Body of pancreas (tissue), 4 donors: ENCODE results near the gene SEPSECS. TPM values are rescaled to one million over a fixed set of nuclear protein-coding genes. Genes with fewer than 3 reads are reported as not detected.

Experiments used
- ATAC-seq: fragments of 150-250 bp; one replicate; pipeline ENCODE4 v1.9.1; 2016
- DNase-seq, 4 donors: peaks; one replicate each; pipeline ENCODE4 v3.0.0-alpha.2; 2019
- H3K27ac ChIP-seq, 4 donors: fragments of 200-600 bp; sonication (generic); 1 replicate in 3 of 4; 2 replicates in 1 of 4; pipeline versions ENCODE4 v1.5.1 to v1.6.1; 2016 to 2019; ENCODE audit warnings: mild to moderate bottlenecking in 1 of 4, mixed read lengths in 1 of 4, moderate library complexity in 1 of 4
- H3K27me3 ChIP-seq, 2 donors: fragments of 200-600 bp; sonication (generic); one replicate each; pipeline ENCODE4 v1.6.0; 2016; ENCODE audit warnings: mild to moderate bottlenecking in 1 of 2
- H3K36me3 ChIP-seq, 2 donors: fragments of 200-600 bp; sonication (generic); replicated peaks in 1 of 2; 2 replicates each; pipeline ENCODE4 v1.5.1; 2016; ENCODE audit warnings: low read depth in 2 of 2; ENCODE audit not compliant: insufficient read depth in 1 of 2
- H3K4me1 ChIP-seq: fragments of 200-600 bp; sonication (generic); one replicate; pipeline ENCODE4 v1.6.0; 2016
- H3K4me3 ChIP-seq, 2 donors: fragments of 200-600 bp; sonication (generic); 1 replicate in 1 of 2; 2 replicates in 1 of 2; pipeline ENCODE4 v1.5.1; 2016 to 2019
- H3K9me3 ChIP-seq, 3 donors: fragments of 200-600 bp; sonication (generic); 1 replicate in 2 of 3; 2 replicates in 1 of 3; pipeline ENCODE4 v1.5.1; 2016
- CTCF ChIP-seq, 7 experiments: fragments of 450-650 bp in 4 of 7; fragments of 200-600 bp in 3 of 7; sonication (generic) in 3 of 7; IDR thresholded peaks; one replicate each; pipeline ENCODE4 v1.5.1; 2016 to 2019; ENCODE audit warnings: antibody characterized with exemption in 7 of 7
- POLR2A ChIP-seq, 3 donors: fragments of 450-650 bp; IDR thresholded peaks; one replicate each; pipeline ENCODE4 v1.6.1; 2016; ENCODE audit warnings: antibody characterized with exemption in 3 of 3, mild to moderate bottlenecking in 2 of 3
- WGBS, 2 donors: methylation state at CpG; one replicate each; pipeline ENCODE4 v1.1.5; 2017; 5-methylcytosine and 5-hydroxymethylcytosine counted together
- intact Hi-C: fragments of 100-400 bp; cut with DNase I; formaldehyde crosslinking; loops from one replicate; pipeline ENCODE4 v1.15.1; 2023
- total RNA-seq, 2 donors: library from RNA; depleted of rRNA; stranded (reverse); fragments of >200 nt; gene quantifications; one replicate each; pipeline ENCODE4 v1.1.0, GENCODE V29; 2016

The SEPSECS gene
- total RNA-seq, 2 donors from 2014 or later: 7.9 to 8.8 TPM

GRCh38 chr4:25080571-25080970, 79.7 kb downstream of the SEPSECS start:
- no peak for DNase-seq
- TF ChIP-seq CTCF (IDR thresholded peaks at IDR 0.05): no peak
- no peak for TF ChIP-seq POLR2A (IDR thresholded peaks at IDR 0.05)
- intact Hi-C loops: no loop called here
- Histone ChIP-seq H3K27ac (peak overlapping the region in 1 of 4 donors; percentile 42), H3K9me3 (no peaks in the 10 kb centered on the region), H3K4me1 (peaks cover 25% of the 10 kb centered on the region), H3K4me3 (no peak overlapping the region), H3K36me3 (no peaks in the 10 kb centered on the region), H3K27me3 (no peaks in the 10 kb centered on the region)
- WGBS, 2 donors: 26 to 34% methylated on average over 1 of the region's 1 CpG
- no peak for ATAC-seq

GRCh38 chr4:25078523-25078922, 81.7 kb downstream of the SEPSECS start:
- intact Hi-C loops: no loop called here
- no peak for DNase-seq
- ATAC-seq: no peak
- Histone ChIP-seq H3K27me3 (no peaks in the 10 kb centered on the region), H3K27ac (no peak overlapping the region), H3K4me3 (no peak overlapping the region), H3K36me3 (no peaks in the 10 kb centered on the region), H3K9me3 (no peaks in the 10 kb centered on the region), H3K4me1 (peaks cover 25% of the 10 kb centered on the region)
- WGBS, 2 donors: 94 to 97% methylated on average over 4 of the region's 4 CpGs
- TF ChIP-seq CTCF (IDR thresholded peaks at IDR 0.05) (no peak), POLR2A (IDR thresholded peaks at IDR 0.05) (no peak)

GRCh38 chr4:25076625-25077398, 83.4 kb downstream of the SEPSECS start:
- intact Hi-C loops: no loop called here
- Histone ChIP-seq H3K4me1 (peaks cover 19% of the 10 kb centered on the region), H3K4me3 (no peak overlapping the region), H3K9me3 (no peaks in the 10 kb centered on the region), H3K27ac (peak overlapping the region in 1 of 4 donors; percentile 68), H3K27me3 (no peaks in the 10 kb centered on the region), H3K36me3 (no peaks in the 10 kb centered on the region)
- TF ChIP-seq CTCF (IDR thresholded peaks at IDR 0.05) (no peak), POLR2A (IDR thresholded peaks at IDR 0.05) (no peak)
- ATAC-seq: no peak
- whole genome bisulfite sequencing, 2 donors: 43 to 47% methylated on average over 3 of the region's 3 CpGs
- peak in 3 of 4 donors; percentile 22 to 62 (median 32) for DNase-seq

GRCh38 chr4:25075851-25076250, 84.4 kb downstream of the SEPSECS start:
- WGBS, 2 donors: 58 to 80% methylated on average over 4 of the region's 4 CpGs
- H3K27me3 ChIP-seq: no peaks in the 10 kb centered on the region
- DNase-seq (peak in 1 of 4 donors; percentile 41), ATAC-seq (no peak)
- peaks cover 15% of the 10 kb centered on the region for H3K4me1 ChIP-seq
- no peak overlapping the region for H3K4me3 ChIP-seq
- H3K9me3 ChIP-seq: no peaks in the 10 kb centered on the region
- intact Hi-C loops: no loop called here
- no peaks in the 10 kb centered on the region for H3K36me3 ChIP-seq
- TF ChIP-seq POLR2A (IDR thresholded peaks at IDR 0.05): no peak
- no peak for TF ChIP-seq CTCF (IDR thresholded peaks at IDR 0.05)
- H3K27ac ChIP-seq: peak overlapping the region in 1 of 4 donors; percentile 68

DNA sequence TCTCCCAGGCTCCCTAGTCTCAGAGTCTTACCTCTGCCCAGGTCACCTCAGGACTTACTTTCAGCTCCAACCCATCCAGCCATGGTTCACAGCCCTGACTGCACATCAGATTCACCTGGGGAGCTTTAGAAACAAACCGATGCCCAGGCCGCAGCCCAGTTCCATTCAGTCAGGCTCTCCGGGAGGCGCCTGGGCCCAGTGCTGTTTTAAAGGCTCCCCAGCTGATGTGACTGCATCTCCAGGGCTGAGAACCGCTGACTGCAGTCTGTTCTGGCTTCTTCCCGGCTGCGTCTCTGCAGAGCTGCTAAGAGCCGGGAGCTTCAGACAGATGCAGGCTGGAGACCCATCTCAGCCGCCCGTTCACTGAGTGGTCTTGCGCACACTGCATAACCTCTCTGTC, 85.1 kb downstream of the SEPSECS start:
- ATAC-seq (no peak), DNase-seq (peak in 1 of 4 donors; percentile 31)
- 94 to 97% methylated on average over 11 of the region's 11 CpGs for WGBS, 2 donors
- Histone ChIP-seq H3K4me3 (no peak overlapping the region), H3K27ac (peak overlapping the region in 1 of 4 donors; percentile 68), H3K27me3 (no peaks in the 10 kb centered on the region), H3K9me3 (no peaks in the 10 kb centered on the region), H3K36me3 (no peaks in the 10 kb centered on the region), H3K4me1 (peaks cover 11% of the 10 kb centered on the region)
- intact Hi-C loops: no loop called here
- TF ChIP-seq POLR2A (IDR thresholded peaks at IDR 0.05) (no peak), CTCF (IDR thresholded peaks at IDR 0.05) (no peak)
